ENCODE data around the gene CRY2. TPM values are rescaled to one million over a fixed set of nuclear protein-coding genes. Genes with fewer than 3 reads are reported as not detected.
"Not testable (repeated sequence)": the region's sequence is repeated elsewhere in the genome, so short reads cannot be mapped to it uniquely, and the experiment has no call there.

The CRY2 gene
- total RNA-seq, 1 donor from 2014 or later = 56.8 TPM

- Mint-ChIP-seq H3K4me3 (no peak overlapping the region), H3K36me3 (ENCODE audit: low read depth) (no peaks in the 10 kb centered on the region), H3K9me3 (no peaks in the 10 kb centered on the region), H3K4me1 (peaks cover 19% of the 10 kb centered on the region), H3K27me3 (peaks cover 10% of the 10 kb centered on the region), H3K27ac (no peak overlapping the region)
- no peak for TF ChIP-seq CTCF (IDR thresholded peaks at IDR 0.05)
- ATAC-seq (ENCODE audit: low read depth) (no peak), DNase-seq (no peak)
- intact Hi-C loops (cut with micrococcal nuclease) = no loop called here
- CTCF ChIA-PET = no interaction called here
- POLR2A ChIA-PET = interaction anchor here (1.6 kb wide), 1 partner anchor 15 kb away, joined by 4 read pairs; the partner anchor contains the start of gene PEX16
Measured at GRCh38 chr11:45902452-45903380, 55.4 kb downstream of the CRY2 start.

- Mint-ChIP-seq H3K27ac (no peak overlapping the region), H3K36me3 (ENCODE audit: low read depth) (peaks cover 5% of the 10 kb centered on the region), H3K4me1 (peaks cover 15% of the 10 kb centered on the region), H3K9me3 (no peaks in the 10 kb centered on the region), H3K27me3 (peaks cover 4% of the 10 kb centered on the region), H3K4me3 (no peak overlapping the region)
- intact Hi-C loops (cut with micrococcal nuclease) = no loop called here
- no peak for ATAC-seq (ENCODE audit: low read depth)
- TF ChIP-seq CTCF (IDR thresholded peaks at IDR 0.05) = no peak
- DNase-seq = no peak
- ChIA-PET CTCF (no interaction called here), POLR2A (interaction anchor here (1.3 kb wide), 1 partner anchor 12 kb away, joined by 4 read pairs; no protein-coding TSS in a partner anchor)
Measured at GRCh38 chr11:45904309-45904915, 57.1 kb downstream of the CRY2 start.

GRCh38 chr11:45905095-45905494 lies 57.8 kb downstream of the CRY2 start:
- H3K27me3 Mint-ChIP-seq = peaks cover 4% of the 10 kb centered on the region
- no peak overlapping the region for H3K4me3 Mint-ChIP-seq
- no peak overlapping the region for H3K27ac Mint-ChIP-seq
- H3K4me1 Mint-ChIP-seq = peaks cover 14% of the 10 kb centered on the region
- POLR2A ChIA-PET = interaction anchor here (0.7 to 1.3 kb wide), 2 partner anchors 11 to 21 kb away, joined by 3 to 4 read pairs; no protein-coding TSS in a partner anchor
- DNase-seq = no peak
- H3K36me3 Mint-ChIP-seq (ENCODE audit: low read depth) = peaks cover 11% of the 10 kb centered on the region
- CTCF ChIA-PET = no interaction called here
- ATAC-seq (ENCODE audit: low read depth) = no peak
- intact Hi-C loops (cut with micrococcal nuclease) = no loop called here
- no peaks in the 10 kb centered on the region for H3K9me3 Mint-ChIP-seq
- TF ChIP-seq CTCF (IDR thresholded peaks at IDR 0.05) = no peak

GRCh38 chr11:45905576-45905975 lies 58.3 kb downstream of the CRY2 start:
- DNase-seq; CTCF ChIA-PET; intact Hi-C loops (cut with micrococcal nuclease); H3K27me3 Mint-ChIP-seq; H3K9me3 Mint-ChIP-seq; H3K4me3 Mint-ChIP-seq; H3K27ac Mint-ChIP-seq: not testable (repeated sequence)
- H3K4me1 Mint-ChIP-seq = peaks cover 14% of the 10 kb centered on the region
- peaks cover 16% of the 10 kb centered on the region for H3K36me3 Mint-ChIP-seq (ENCODE audit: low read depth)
- POLR2A ChIA-PET = interaction anchor here (0.7 kb wide), 1 partner anchor 20 kb away, joined by 3 read pairs; no protein-coding TSS in a partner anchor
- peak; percentile 39 for ATAC-seq (ENCODE audit: low read depth)

- no peaks in the 10 kb centered on the region for H3K27me3 Mint-ChIP-seq
- ChIA-PET CTCF (no interaction called here), POLR2A (no interaction called here)
- intact Hi-C loops (cut with micrococcal nuclease) = no loop called here
- peaks cover 21% of the 10 kb centered on the region for H3K36me3 Mint-ChIP-seq (ENCODE audit: low read depth)
- peak overlapping the region; percentile 66 for H3K27ac Mint-ChIP-seq
- H3K4me3 Mint-ChIP-seq = no peak overlapping the region
- DNase-seq (no peak), ATAC-seq (ENCODE audit: low read depth) (peak; percentile 11)
- H3K4me1 Mint-ChIP-seq = peaks cover 14% of the 10 kb centered on the region
- no peak for TF ChIP-seq CTCF (IDR thresholded peaks at IDR 0.05)
- H3K9me3 Mint-ChIP-seq = no peaks in the 10 kb centered on the region
Measured at GRCh38 chr11:45906096-45906682, 58.9 kb downstream of the CRY2 start.
